ENCODE measurements around the gene APBA2.

DNA sequence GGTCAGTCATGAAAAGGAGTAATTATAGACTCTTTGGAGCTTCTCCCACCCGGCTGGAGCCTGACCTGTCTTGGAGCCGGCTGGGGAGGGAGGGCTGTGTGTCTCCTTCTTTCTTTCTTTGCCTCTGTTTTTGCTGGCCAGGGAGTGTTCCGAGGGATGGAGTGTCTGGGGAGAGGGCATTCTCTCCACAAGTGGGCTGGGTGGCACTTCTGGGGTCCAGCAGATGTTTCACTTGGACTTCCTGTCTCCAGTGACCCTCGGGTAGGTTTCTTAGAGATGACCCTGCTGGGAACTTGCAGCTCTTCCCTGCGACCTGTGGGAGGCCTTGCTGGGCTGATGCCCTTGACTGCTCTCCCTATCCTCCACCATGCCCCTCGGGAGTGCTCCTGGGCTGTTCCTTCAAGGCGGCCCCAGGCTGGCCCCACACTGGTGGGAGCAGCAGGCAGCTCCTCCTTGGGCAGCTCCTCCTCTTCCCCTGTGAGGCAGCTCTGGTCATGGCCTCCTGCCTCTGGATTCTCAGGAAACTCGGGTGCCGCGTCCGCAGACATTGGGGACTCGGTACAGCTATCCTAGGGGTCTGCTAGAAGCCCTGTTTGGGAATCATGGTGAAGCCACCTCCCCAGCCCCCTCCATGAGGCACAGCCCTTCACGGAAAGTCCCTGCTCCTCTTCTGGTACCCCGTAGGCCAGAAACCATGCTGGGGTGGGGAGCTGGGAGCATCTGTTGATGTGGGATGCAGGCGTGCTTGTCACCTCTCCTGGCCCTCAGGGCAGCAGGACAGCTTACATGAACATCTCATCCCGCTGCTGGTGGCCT lies 44.9 kb downstream of the APBA2 start:
- TF ChIP-seq, protein P1, sequence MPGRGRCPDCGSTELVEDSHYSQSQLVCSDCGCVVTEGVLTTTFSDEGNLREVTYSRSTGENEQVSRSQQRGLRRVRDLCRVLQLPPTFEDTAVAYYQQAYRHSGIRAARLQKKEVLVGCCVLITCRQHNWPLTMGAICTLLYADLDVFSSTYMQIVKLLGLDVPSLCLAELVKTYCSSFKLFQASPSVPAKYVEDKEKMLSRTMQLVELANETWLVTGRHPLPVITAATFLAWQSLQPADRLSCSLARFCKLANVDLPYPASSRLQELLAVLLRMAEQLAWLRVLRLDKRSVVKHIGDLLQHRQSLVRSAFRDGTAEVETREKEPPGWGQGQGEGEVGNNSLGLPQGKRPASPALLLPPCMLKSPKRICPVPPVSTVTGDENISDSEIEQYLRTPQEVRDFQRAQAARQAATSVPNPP (CRISPR knock-in tag; IDR thresholded peaks at IDR 0.05), result no peak
- TF ChIP-seq SIX4 (CRISPR knock-in tag; IDR thresholded peaks at IDR 0.05), result no peak
- no peak for TF ChIP-seq NBN (conservative IDR thresholded peaks at IDR 0.05)

Measured in HepG2 (cell line).